Adrenal gland (tissue), 19 donors: ENCODE results near the gene MRPL32. TPM values are rescaled to one million over a fixed set of nuclear protein-coding genes. Genes with fewer than 3 reads are reported as not detected.
"Not testable (repeated sequence)": the region's sequence is repeated elsewhere in the genome, so short reads cannot be mapped to it uniquely, and the experiment has no call there.

Experiments
- DNase-seq, 7 donors: peaks; one replicate each; pipeline ENCODE4 v3.0.0-alpha.2; 2019 to 2020
- H3K27ac ChIP-seq, 5 donors: fragments of 200-600 bp; sonication (generic) in 4 of 5; 1 replicate in 3 of 5; 2 replicates in 2 of 5; pipeline versions ENCODE4 v1.5.1 to v1.8.0; 2016 to 2020; ENCODE audit warnings: mild to moderate bottlenecking in 1 of 5
- H3K27me3 ChIP-seq: fragments of 200-600 bp; 2 replicates; pipeline ENCODE4 v1.8.0; 2021
- H3K36me3 ChIP-seq, 2 donors: fragments of 200-600 bp; replicated peaks in 1 of 2; 1 replicate in 1 of 2; 2 replicates in 1 of 2; pipeline versions ENCODE4 v1.5.1 to v1.8.0; 2018 to 2022
- H3K4me1 ChIP-seq, 2 donors: fragments of 200-600 bp; replicated peaks in 1 of 2; 1 replicate in 1 of 2; 2 replicates in 1 of 2; pipeline versions ENCODE4 v1.5.1 to v1.8.0; 2018 to 2021
- H3K4me3 ChIP-seq, 4 donors: fragments of 200-600 bp; sonication (generic) in 3 of 4; one replicate each; pipeline ENCODE4 v1.5.1; 2016 to 2018
- H3K9me3 ChIP-seq, 3 donors: fragments of 200-600 bp; sonication (generic) in 1 of 3; replicated peaks in 1 of 3; 1 replicate in 2 of 3; 2 replicates in 1 of 3; pipeline versions ENCODE4 v1.5.1 to v1.8.0; 2016 to 2021
- POLR2A ChIP-seq, 2 donors: fragments of 450-650 bp; IDR thresholded peaks; one replicate each; pipeline ENCODE4 v1.6.1; 2017; ENCODE audit warnings: antibody characterized with exemption in 2 of 2, mild to moderate bottlenecking in 2 of 2, moderate library complexity in 1 of 2
- WGBS, 4 donors: extraction: QIAGEN DNeasy Blood & Tissue Kit in 2 of 4; methylation state at CpG; one replicate each; pipeline versions ENCODE4 v1.1.5 to v1.1.7; 2013 to 2017; 5-methylcytosine and 5-hydroxymethylcytosine counted together
- intact Hi-C, 2 donors: fragments of 100-400 bp; cut with DNase I; formaldehyde crosslinking; loops; one replicate each; pipeline versions ENCODE4 v1.14.1 to v1.15.0; 2022 to 2023
- long read RNA-seq, 10 donors: library from polyadenylated mRNA in 3 of 10; unstranded in 2 of 10; stranded (forward) in 1 of 10; transcript quantifications; one replicate each; pipeline ENCODE4 v2.0.0 and lab custom pipeline, GENCODE V29; 2021 to 2026
- polyA plus RNA-seq, 3 donors: library from polyadenylated mRNA; stranded (reverse); fragments of 200-250 nt in 2 of 3; fragments of 350-450 nt in 1 of 3; fragmentation: Illumina TruSeq in 1 of 3; extraction: RNeasy Lipid Tissue Mini Kit (QIAGEN cat#74804) in 1 of 3; gene quantifications; one replicate each; pipeline ENCODE4 v1.2.3, GENCODE V29; 2013 to 2014
- total RNA-seq, 9 donors: library from RNA; depleted of rRNA in 4 of 9; stranded (reverse); fragments of >200 nt in 4 of 9; fragments of 120-200 nt in 1 of 9; fragmentation: NEBNext Ultra II Directional in 1 of 9; extraction: Animal tissue kit (Norgen Biotek cat#: 25700) in 1 of 9; gene quantifications; one replicate each; pipeline versions ENCODE4 v1.1.0 to v1.2.4, GENCODE V29; 2013 to 2023
- TF ChIP-seq, protein P1 (sequence below), 6 experiments: fragments of 450-650 bp in 4 of 6; fragments of 200-600 bp in 2 of 6; sonication (generic) in 1 of 6; IDR thresholded peaks; 1 replicate in 5 of 6; 2 replicates in 1 of 6; pipeline versions ENCODE4 v1.5.1 to v1.8.0; 2016 to 2021; ENCODE audit warnings: antibody characterized with exemption in 6 of 6, mild to moderate bottlenecking in 2 of 6, moderate library complexity in 1 of 6
- donor health status: healthy with polysubstance abuse.
- donor health status: Bipolar disorder and iron deficiency.
- donor health status: DM: yes; HTN: yes; CAD: no.
- donor health status: DM: no; HTN: no; CAD: no.
- donor health status: DM: no; HTN: no; CAD: no.
- donor health status: DM: yes; HTN: yes; CAD: no.

The MRPL32 gene
- total RNA-seq (100 to 1,000 TPM in 1 of 9 donors, 10 to 100 TPM in 8; 56.9 to 112 (median 71.3) TPM), polyA plus RNA-seq (100 to 1,000 TPM in 2 of 3 donors, 10 to 100 TPM in 1; 73.1 to 174 (median 126) TPM)
- long read RNA-seq, donor 1, transcript MRPL32-201 (3 exons, 1,035 nt): major isoform, 92 of 160 reads
- long read RNA-seq, donor 1, partial matches to known transcripts: 68 of 160 reads
- long read RNA-seq, donor 1, other reads (novel, unspliced or antisense): 0 of 160 reads
- long read RNA-seq, donor 2, transcript MRPL32-201 (3 exons, 1,035 nt): major isoform, 40 of 92 reads
- long read RNA-seq, donor 2, partial matches to known transcripts: 52 of 92 reads
- long read RNA-seq, donor 2, other reads (novel, unspliced or antisense): 0 of 92 reads
- long read RNA-seq, donor 3, transcript MRPL32-201 (3 exons, 1,035 nt): major isoform, 31 of 31 reads
- long read RNA-seq, donor 3, partial matches to known transcripts: 0 of 31 reads
- long read RNA-seq, donor 3, other reads (novel, unspliced or antisense): 0 of 31 reads
- long read RNA-seq, donor 4, transcript MRPL32-201 (3 exons, 1,035 nt): major isoform, 76 of 78 reads
- long read RNA-seq, donor 4, partial matches to known transcripts: 0 of 78 reads
- long read RNA-seq, donor 4, other reads (novel, unspliced or antisense): 1 of 78 reads
- long read RNA-seq, donor 5, transcript MRPL32-201 (3 exons, 1,035 nt): major isoform, 67 of 77 reads
- long read RNA-seq, donor 5, partial matches to known transcripts: 7 of 77 reads
- long read RNA-seq, donor 5, other reads (novel, unspliced or antisense): 2 of 77 reads
- long read RNA-seq, donor 6, transcript MRPL32-201 (3 exons, 1,035 nt): major isoform, 31 of 34 reads
- long read RNA-seq, donor 6, partial matches to known transcripts: 3 of 34 reads
- long read RNA-seq, donor 6, other reads (novel, unspliced or antisense): 0 of 34 reads
- long read RNA-seq, donor 7, transcript MRPL32-201 (3 exons, 1,035 nt): major isoform, 30 of 30 reads
- long read RNA-seq, donor 7, partial matches to known transcripts: 0 of 30 reads
- long read RNA-seq, donor 7, other reads (novel, unspliced or antisense): 0 of 30 reads
- long read RNA-seq, donor 8, transcript MRPL32-201 (3 exons, 1,035 nt): major isoform, 60 of 70 reads
- long read RNA-seq, donor 8, partial matches to known transcripts: 9 of 70 reads
- long read RNA-seq, donor 8, other reads (novel, unspliced or antisense): 0 of 70 reads
- long read RNA-seq, donor 9, transcript MRPL32-201 (3 exons, 1,035 nt): major isoform, 54 of 61 reads
- long read RNA-seq, donor 9, partial matches to known transcripts: 7 of 61 reads
- long read RNA-seq, donor 9, other reads (novel, unspliced or antisense): 0 of 61 reads
- long read RNA-seq, donor 10, transcript MRPL32-201 (3 exons, 1,035 nt): major isoform, 18 of 25 reads
- long read RNA-seq, donor 10, partial matches to known transcripts: 7 of 25 reads
- long read RNA-seq, donor 10, other reads (novel, unspliced or antisense): 0 of 25 reads

DNA sequence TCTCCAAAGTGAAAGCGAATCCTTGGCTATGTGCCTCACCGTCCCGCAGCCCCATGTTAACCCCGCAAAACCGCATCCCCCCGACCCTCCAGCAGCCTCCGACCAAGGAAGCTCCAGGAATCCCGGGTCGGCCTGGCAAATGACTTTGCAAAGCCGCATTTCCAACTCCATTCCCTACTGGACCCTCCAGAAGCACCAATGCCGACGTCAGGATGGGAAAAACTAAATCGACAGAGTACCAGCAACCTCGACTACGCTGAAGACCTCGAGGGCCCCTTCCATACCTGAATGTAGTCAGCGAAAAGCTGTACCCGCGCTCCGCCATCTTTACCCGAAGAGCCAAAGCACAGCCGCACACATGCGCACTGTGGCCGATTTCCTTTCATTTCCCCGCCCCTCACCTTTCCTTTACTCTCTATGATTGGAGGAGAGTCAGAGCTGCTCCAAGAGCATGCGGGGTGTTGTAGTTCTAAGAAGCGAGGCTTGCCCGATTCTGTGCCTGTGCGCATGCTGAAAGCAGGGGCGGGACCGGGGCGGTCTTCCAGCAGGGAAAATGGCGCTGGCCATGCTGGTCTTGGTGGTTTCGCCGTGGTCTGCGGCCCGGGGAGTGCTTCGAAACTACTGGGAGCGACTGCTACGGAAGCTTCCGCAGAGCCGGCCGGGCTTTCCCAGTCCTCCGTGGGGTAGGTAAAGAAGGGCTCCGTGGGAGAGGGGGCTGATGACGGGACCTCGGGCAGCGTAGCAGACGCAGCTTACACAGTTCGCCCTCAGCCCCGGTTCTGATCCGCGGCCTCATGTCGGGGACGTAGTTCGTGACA is at the start of gene MRPL32, which contains the start of gene PSMA2:
TSS of gene MRPL32 (plus strand) at position 543 of the 818 bp plus-strand sequence. CDS start at position 554, 11 bp downstream.
TSS of gene PSMA2 (minus strand) at position 341 of the 818 bp plus-strand sequence. CDS start at position 325, 16 bp downstream.
- WGBS, 4 donors: 0% methylated on average over 33 to 56 of the region's 56 CpGs
- Histone ChIP-seq H3K4me1 (peaks cover 20 to 47% of the 10 kb centered on the region in 2 donors), H3K27me3 (no peaks in the 10 kb centered on the region), H3K36me3 (peaks cover 0 to 17% of the 10 kb centered on the region in 2 donors), H3K4me3 (peak within 1 kb of the TSS; percentile 34 to 87 (median 80)), H3K9me3 (no peaks in the 10 kb centered on the region), H3K27ac (peak within 1 kb of the TSS; percentile 55 to 87 (median 85))
- peak; percentile 94 to 99 (median 97) for DNase-seq
- intact Hi-C loops: no loop called here
- TF ChIP-seq, protein P1, sequence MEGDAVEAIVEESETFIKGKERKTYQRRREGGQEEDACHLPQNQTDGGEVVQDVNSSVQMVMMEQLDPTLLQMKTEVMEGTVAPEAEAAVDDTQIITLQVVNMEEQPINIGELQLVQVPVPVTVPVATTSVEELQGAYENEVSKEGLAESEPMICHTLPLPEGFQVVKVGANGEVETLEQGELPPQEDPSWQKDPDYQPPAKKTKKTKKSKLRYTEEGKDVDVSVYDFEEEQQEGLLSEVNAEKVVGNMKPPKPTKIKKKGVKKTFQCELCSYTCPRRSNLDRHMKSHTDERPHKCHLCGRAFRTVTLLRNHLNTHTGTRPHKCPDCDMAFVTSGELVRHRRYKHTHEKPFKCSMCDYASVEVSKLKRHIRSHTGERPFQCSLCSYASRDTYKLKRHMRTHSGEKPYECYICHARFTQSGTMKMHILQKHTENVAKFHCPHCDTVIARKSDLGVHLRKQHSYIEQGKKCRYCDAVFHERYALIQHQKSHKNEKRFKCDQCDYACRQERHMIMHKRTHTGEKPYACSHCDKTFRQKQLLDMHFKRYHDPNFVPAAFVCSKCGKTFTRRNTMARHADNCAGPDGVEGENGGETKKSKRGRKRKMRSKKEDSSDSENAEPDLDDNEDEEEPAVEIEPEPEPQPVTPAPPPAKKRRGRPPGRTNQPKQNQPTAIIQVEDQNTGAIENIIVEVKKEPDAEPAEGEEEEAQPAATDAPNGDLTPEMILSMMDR (IDR thresholded peaks at IDR 0.05): no peak
- TF ChIP-seq POLR2A (IDR thresholded peaks at IDR 0.05): peak; percentile 21 to 80

DNA sequence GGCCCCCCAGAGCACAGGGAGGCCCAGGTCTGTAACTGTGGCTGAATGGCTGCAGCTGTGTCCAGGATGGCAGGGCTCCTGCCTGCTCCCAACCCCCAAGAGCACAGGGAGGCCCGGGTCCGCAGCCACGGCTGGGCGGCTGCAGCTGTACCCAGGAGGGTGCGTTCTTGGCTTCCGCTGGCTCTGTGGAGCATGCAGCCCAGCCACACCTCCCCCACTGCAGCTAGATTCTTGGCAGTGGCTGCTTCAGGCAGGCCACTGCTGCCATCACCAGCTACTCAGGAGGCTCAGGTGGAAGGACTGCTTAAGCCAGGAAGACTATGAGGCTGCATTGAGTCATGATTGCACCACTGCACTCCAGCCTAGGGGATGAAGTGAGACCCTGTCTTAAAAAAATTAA is 48.2 kb upstream of the MRPL32 start:
- no peaks in the 10 kb centered on the region for H3K36me3 ChIP-seq
- TF ChIP-seq, protein P1 (IDR thresholded peaks at IDR 0.05): no peak
- no peak for TF ChIP-seq POLR2A (IDR thresholded peaks at IDR 0.05)
- no peaks in the 10 kb centered on the region for H3K9me3 ChIP-seq
- no peaks in the 10 kb centered on the region for H3K27me3 ChIP-seq
- no peak overlapping the region for H3K27ac ChIP-seq
- intact Hi-C loops: no loop called here
- H3K4me3 ChIP-seq: no peak overlapping the region
- WGBS, 4 donors: 95 to 100% (median 96%) methylated on average over 2 to 6 of the region's 6 CpGs; no CpG with 5 or more reads in 1 of the 4 donors
- peak in 3 of 7 donors; percentile 2 to 28 (median 13) for DNase-seq
- peaks cover 0 to 15% of the 10 kb centered on the region in 2 donors for H3K4me1 ChIP-seq

DNA sequence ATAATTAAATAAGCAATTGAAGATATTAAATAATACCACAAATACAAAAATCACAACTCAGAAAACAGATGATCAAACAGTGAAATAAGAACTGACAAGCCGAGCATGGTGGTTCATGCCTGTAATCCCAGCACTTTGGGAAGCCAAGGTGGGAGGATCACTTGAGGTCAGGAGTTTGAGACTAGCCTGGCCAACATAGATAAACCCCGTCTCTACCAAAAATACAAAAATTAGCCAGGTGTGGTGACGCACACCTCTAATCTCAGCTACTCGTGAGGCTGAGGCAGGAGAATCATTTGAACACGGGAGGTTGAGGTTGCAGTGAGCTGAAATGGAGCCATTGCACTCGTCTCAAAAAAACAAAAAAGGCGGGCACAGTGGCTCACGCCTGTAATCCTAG is 47.0 kb upstream of the MRPL32 start:
- H3K36me3 ChIP-seq, H3K27ac ChIP-seq, H3K4me3 ChIP-seq, H3K27me3 ChIP-seq, intact Hi-C loops, DNase-seq, H3K9me3 ChIP-seq: not testable (repeated sequence)
- peaks cover 4 to 15% of the 10 kb centered on the region in 2 donors for H3K4me1 ChIP-seq
- 92 to 98% (median 96%) methylated on average over 8 of the region's 8 CpGs for WGBS, 4 donors
